ENCODE data around the gene ALKBH3. TPM values are rescaled to one million over a fixed set of nuclear protein-coding genes. Genes with fewer than 3 reads are reported as not detected.

ALKBH3 gene
- total RNA-seq, 1 experiment from 2014 or later = 18.8 TPM

- no peak overlapping the region for H4K8ac ChIP-seq (replicated peaks; ENCODE audit: insufficient read length, low read depth, low read length)
- no peaks in the 10 kb centered on the region for H3K9me3 ChIP-seq (ENCODE audit: control insufficient read depth, low read depth, low read length)
- no peak overlapping the region for H2BK15ac ChIP-seq (ENCODE audit: low read depth, low read length)
- peaks cover 52 to 60% of the 10 kb centered on the region in 2 experiments for H3K4me1 Mint-ChIP-seq
- peaks cover 3 to 6% of the 10 kb centered on the region in 2 experiments for H3K9me3 Mint-ChIP-seq
- H2BK5ac ChIP-seq (ENCODE audit: insufficient read length, low read length) = no peak overlapping the region
- DNase-seq = no peak
- H4K91ac ChIP-seq (ENCODE audit: insufficient read length, low read depth, low read length) = no peak overlapping the region
- no peak overlapping the region for H3K23ac ChIP-seq (ENCODE audit: insufficient read length, low read depth, low read length)
- no peaks in the 10 kb centered on the region for H3K79me1 ChIP-seq (ENCODE audit: insufficient read depth, low read depth, low read length, poor library complexity, severe bottlenecking)
- no peaks in the 10 kb centered on the region for H4K20me1 ChIP-seq (ENCODE audit: control insufficient read depth, insufficient read depth, insufficient read length)
- TF ChIP-seq CTCF (conservative IDR thresholded peaks at IDR 0.05) = no peak
- WGBS (ENCODE audit: extremely low coverage, insufficient read length, low lambda C conversion rate) = no CpG with 5 or more reads among the region's 1 CpG
- no peak overlapping the region for H3K4ac ChIP-seq (ENCODE audit: low read depth, low read length)
- no peak overlapping the region for H2AK5ac ChIP-seq (ENCODE audit: insufficient read length, low read length)
- no peak overlapping the region for H3K14ac ChIP-seq (ENCODE audit: insufficient read depth, low read length)
- H3K79me2 ChIP-seq (ENCODE audit: insufficient read depth, low read length) = no peaks in the 10 kb centered on the region
- no peak overlapping the region for H3K4me2 ChIP-seq (ENCODE audit: insufficient read depth, insufficient read length, low read length)
- H3K9ac ChIP-seq (ENCODE audit: extremely low read depth, insufficient read length, low read length) = no peak overlapping the region
- no peak overlapping the region for H3K56ac ChIP-seq (ENCODE audit: insufficient read length, low read depth, low read length)
- H4K5ac ChIP-seq (ENCODE audit: insufficient read length, low read depth, low read length) = no peak overlapping the region
- H3K4me1 ChIP-seq (ENCODE audit: insufficient read depth, low read length) = no peaks in the 10 kb centered on the region
- peaks cover 45% of the 10 kb centered on the region for H3K27me3 Mint-ChIP-seq (ENCODE audit: low read depth)
- no peak overlapping the region for H3K27ac Mint-ChIP-seq
- H3K4me3 Mint-ChIP-seq = no peak overlapping the region
- H2BK120ac ChIP-seq (ENCODE audit: low read depth, low read length, poor library complexity, severe bottlenecking) = no peak overlapping the region
- no peak overlapping the region for H2BK20ac ChIP-seq (ENCODE audit: low read depth, low read length, poor library complexity, severe bottlenecking)
- H2BK12ac ChIP-seq (ENCODE audit: insufficient read length, low read depth, low read length) = no peak overlapping the region
- peaks cover 12% of the 10 kb centered on the region for H3K23me2 ChIP-seq (ENCODE audit: insufficient read length, low read depth, low read length, poor library complexity, severe bottlenecking)
- H2AFZ ChIP-seq (ENCODE audit: low read length) = no peak overlapping the region
- H3K18ac ChIP-seq (ENCODE audit: insufficient read length, low read depth, low read length) = no peak overlapping the region
- H3K27me3 ChIP-seq (ENCODE audit: insufficient read depth, low read length) = peaks cover 21% of the 10 kb centered on the region
- H3T11ph ChIP-seq (ENCODE audit: low read length) = no peak overlapping the region
- peaks cover 0 to 8% (median 8%) of the 10 kb centered on the region in 3 experiments; a peak in 3 of 7 replicates for H3K36me3 Mint-ChIP-seq (ENCODE audit: insufficient read depth in 1 of 3, low read depth in 3 of 3)
- no peak overlapping the region for H3K27ac ChIP-seq (ENCODE audit: insufficient read length, low read depth, low read length)
These were observed 67.2 kb downstream of the ALKBH3 start for GRCh38 chr11:43947815-43948214.

Measured in H9 (cell line).